Naive thymus-derived CD4-positive, alpha-beta T cell (primary cell): Measurements from ENCODE around the gene ECHDC3. TPM values are rescaled to one million over a fixed set of nuclear protein-coding genes. Genes with fewer than 3 reads are reported as not detected.

ENCODE experiments used
- ATAC-seq: fragments of 150-1000 bp; cut with Tn5 transposase; 2 replicates; pipeline ENCODE4 v1.10.0; 2021; ENCODE audit warnings: mild to moderate bottlenecking, moderate library complexity
- CTCF ChIA-PET: fragments of 350-600 bp; sonication (Branson Sonifier 250); formaldehyde crosslinking; loops from one replicate; lab custom pipeline; 2021; ENCODE audit warnings: antibody characterized with exemption; lab: Charles Lee
- POLR2A ChIA-PET: fragments of 350-600 bp; sonication (Branson Sonifier 250); formaldehyde crosslinking; loops from one replicate; lab custom pipeline; 2021; ENCODE audit warnings: antibody characterized with exemption, inconsistent platforms; lab: Charles Lee
- DNase-seq, 9 donors: peaks; one replicate each; pipeline versions ENCODE4 v3.0.0 to v3.0.0-alpha.2; 2020 to 2022; ENCODE audit warnings: mixed read lengths in 1 of 9
- H3K27ac ChIP-seq: one replicate; pipeline ENCODE4 v1.7.0; 2013; ENCODE audit warnings: mild to moderate bottlenecking, low read depth, low read length, moderate library complexity
- H3K27me3 ChIP-seq, 2 donors: one replicate each; pipeline ENCODE4 v1.7.0; 2013; ENCODE audit warnings: low read length in 2 of 2, mild to moderate bottlenecking in 2 of 2, moderate library complexity in 2 of 2; ENCODE audit not compliant: control insufficient read depth in 2 of 2, insufficient read depth in 2 of 2
- H3K36me3 ChIP-seq, 3 experiments: 1 replicate in 2 of 3; 2 replicates in 1 of 3; pipeline ENCODE4 v1.7.0; 2013; ENCODE audit warnings: low read length in 3 of 3, mild to moderate bottlenecking in 3 of 3, moderate library complexity in 1 of 3; ENCODE audit not compliant: insufficient read depth in 3 of 3, control insufficient read depth in 2 of 3
- H3K4me1 ChIP-seq, 2 donors: one replicate each; pipeline ENCODE4 v1.7.0; 2013; ENCODE audit warnings: low read length in 2 of 2, mild to moderate bottlenecking in 2 of 2, moderate library complexity in 1 of 2; ENCODE audit not compliant: control insufficient read depth in 2 of 2, insufficient read depth in 2 of 2
- H3K4me3 ChIP-seq: 2 replicates; pipeline ENCODE4 v1.7.0; 2013; ENCODE audit warnings: mild to moderate bottlenecking, low read length
- H3K9me3 ChIP-seq, 3 experiments: 1 replicate in 2 of 3; 2 replicates in 1 of 3; pipeline ENCODE4 v1.7.0; 2013; ENCODE audit warnings: low read length in 3 of 3; ENCODE audit not compliant: control insufficient read depth in 2 of 3
- H3K27ac Mint-ChIP-seq, 9 donors: one replicate each; pipeline ENCODE4 v1.8.0; 2020 to 2022; ENCODE audit warnings: mixed read lengths in 9 of 9, mild to moderate bottlenecking in 8 of 9, moderate library complexity in 5 of 9, inconsistent platforms in 2 of 9
- H3K27me3 Mint-ChIP-seq, 5 donors: one replicate each; pipeline ENCODE4 v1.8.0; 2021 to 2022; ENCODE audit warnings: mixed read lengths in 5 of 5, mild to moderate bottlenecking in 1 of 5
- H3K36me3 Mint-ChIP-seq, 5 donors: one replicate each; pipeline ENCODE4 v1.8.0; 2020 to 2022; ENCODE audit warnings: mixed read lengths in 5 of 5, mild to moderate bottlenecking in 3 of 5, inconsistent platforms in 1 of 5
- H3K4me1 Mint-ChIP-seq, 7 donors: one replicate each; pipeline ENCODE4 v1.8.0; 2020 to 2022; ENCODE audit warnings: mixed read lengths in 7 of 7, mild to moderate bottlenecking in 3 of 7, inconsistent platforms in 1 of 7
- H3K4me3 Mint-ChIP-seq, 10 donors: one replicate each; pipeline ENCODE4 v1.8.0; 2020 to 2022; ENCODE audit warnings: mild to moderate bottlenecking in 10 of 10, mixed read lengths in 10 of 10, moderate library complexity in 6 of 10, inconsistent platforms in 2 of 10
- H3K9me3 Mint-ChIP-seq, 11 donors: one replicate each; pipeline ENCODE4 v1.8.0; 2020 to 2022; ENCODE audit warnings: mixed read lengths in 11 of 11, mild to moderate bottlenecking in 4 of 11, inconsistent platforms in 1 of 11, moderate library complexity in 1 of 11
- intact Hi-C, 2 donors: fragments of 100-400 bp; cut with micrococcal nuclease; formaldehyde crosslinking; loops; one replicate each; pipeline ENCODE4 v1.15.1; 2023
- polyA plus RNA-seq, 2 donors: library from polyadenylated mRNA; unstranded; fragments of 300-500 nt; fragmentation: Illumina TruSeq; gene quantifications; one replicate each; pipeline ENCODE4 v1.2.3, GENCODE V29; 2021
- total RNA-seq, 6 experiments: library from RNA in 5 of 6; stranded (reverse) in 5 of 6; gene quantifications; 1 replicate in 5 of 6; 2 replicates in 1 of 6; pipeline ENCODE4 v1.2.3 and lab custom pipeline; 2021 to 2026

ECHDC3 gene
- total and polyA plus RNA-seq, 7 experiments from 2014 or later = 0.36 to 2.5 (median 0.57) TPM; not detected in 3

DNA sequence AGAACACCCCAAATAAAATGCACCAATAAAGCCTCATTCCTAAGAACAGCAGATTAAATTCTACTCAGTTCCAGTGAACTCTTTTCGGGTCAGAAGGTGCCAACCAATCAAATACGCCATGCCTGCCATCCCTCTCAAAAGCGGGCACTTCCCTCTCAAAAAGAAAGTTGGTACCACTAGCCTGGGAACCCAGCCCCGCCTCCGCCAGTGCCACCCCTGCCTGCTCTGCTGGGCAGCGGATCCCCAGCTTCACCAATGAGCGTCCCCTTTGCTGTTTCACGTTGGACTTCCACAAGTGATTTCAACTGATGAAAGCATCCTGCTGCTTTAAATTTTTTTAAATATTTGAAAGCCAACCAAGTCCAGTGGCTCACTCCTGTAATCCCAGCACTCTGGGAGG, 47.8 kb downstream of the ECHDC3 start:
- no peak overlapping the region for H3K27ac Mint-ChIP-seq
- no peaks in the 10 kb centered on the region for H3K36me3 ChIP-seq
- no peaks in the 10 kb centered on the region for H3K4me1 Mint-ChIP-seq
- H3K4me3 Mint-ChIP-seq = no peak overlapping the region
- H3K9me3 ChIP-seq = no peaks in the 10 kb centered on the region
- H3K27ac ChIP-seq = no peak overlapping the region
- DNase-seq (no peak), ATAC-seq (no peak)
- ChIA-PET POLR2A (no interaction called here), CTCF (no interaction called here)
- no peaks in the 10 kb centered on the region for H3K27me3 ChIP-seq
- no peaks in the 10 kb centered on the region for H3K4me1 ChIP-seq
- no peaks in the 10 kb centered on the region for H3K36me3 Mint-ChIP-seq
- peaks cover 0 to 15% (median 8%) of the 10 kb centered on the region in 5 donors for H3K27me3 Mint-ChIP-seq
- no peak overlapping the region for H3K4me3 ChIP-seq
- H3K9me3 Mint-ChIP-seq = no peaks in the 10 kb centered on the region
- intact Hi-C loops = loop anchor here in 1 of 2 donors (10.0 kb wide), 1 partner anchor 1285 kb away; no protein-coding TSS in a partner anchor

GRCh38 chr10:11793762-11794479, 51.7 kb downstream of the ECHDC3 start:
- Histone ChIP-seq H3K36me3 (no peaks in the 10 kb centered on the region), H3K4me1 (no peaks in the 10 kb centered on the region), H3K9me3 (no peaks in the 10 kb centered on the region), H3K27ac (no peak overlapping the region), H3K4me3 (no peak overlapping the region), H3K27me3 (no peaks in the 10 kb centered on the region)
- no peaks in the 10 kb centered on the region for H3K9me3 Mint-ChIP-seq
- ATAC-seq (no peak), DNase-seq (no peak)
- no peak overlapping the region for H3K27ac Mint-ChIP-seq
- H3K4me1 Mint-ChIP-seq = peaks cover 0 to 4% (median 3%) of the 10 kb centered on the region in 7 donors
- intact Hi-C loops = no loop called here
- POLR2A ChIA-PET = no interaction called here
- no peaks in the 10 kb centered on the region for H3K36me3 Mint-ChIP-seq
- CTCF ChIA-PET = no interaction called here
- H3K27me3 Mint-ChIP-seq = peaks cover 0 to 4% (median 0%) of the 10 kb centered on the region in 5 donors
- H3K4me3 Mint-ChIP-seq = no peak overlapping the region

- H3K4me3 Mint-ChIP-seq = no peak overlapping the region
- intact Hi-C loops = no loop called here
- no peaks in the 10 kb centered on the region for H3K4me1 ChIP-seq
- peaks cover 0 to 4% (median 3%) of the 10 kb centered on the region in 7 donors for H3K4me1 Mint-ChIP-seq
- no peak overlapping the region for H3K4me3 ChIP-seq
- no peak for ATAC-seq
- H3K9me3 Mint-ChIP-seq = no peaks in the 10 kb centered on the region
- H3K27ac ChIP-seq = no peak overlapping the region
- ChIA-PET CTCF (no interaction called here), POLR2A (no interaction called here)
- H3K27ac Mint-ChIP-seq = no peak overlapping the region
- DNase-seq = no peak
- H3K36me3 ChIP-seq = no peaks in the 10 kb centered on the region
- H3K9me3 ChIP-seq = no peaks in the 10 kb centered on the region
- H3K27me3 ChIP-seq = no peaks in the 10 kb centered on the region
- peaks cover 0 to 4% (median 0%) of the 10 kb centered on the region in 5 donors for H3K27me3 Mint-ChIP-seq
- H3K36me3 Mint-ChIP-seq = no peaks in the 10 kb centered on the region
Observed at GRCh38 chr10:11794566-11794965, 52.4 kb downstream of the ECHDC3 start.

DNA sequence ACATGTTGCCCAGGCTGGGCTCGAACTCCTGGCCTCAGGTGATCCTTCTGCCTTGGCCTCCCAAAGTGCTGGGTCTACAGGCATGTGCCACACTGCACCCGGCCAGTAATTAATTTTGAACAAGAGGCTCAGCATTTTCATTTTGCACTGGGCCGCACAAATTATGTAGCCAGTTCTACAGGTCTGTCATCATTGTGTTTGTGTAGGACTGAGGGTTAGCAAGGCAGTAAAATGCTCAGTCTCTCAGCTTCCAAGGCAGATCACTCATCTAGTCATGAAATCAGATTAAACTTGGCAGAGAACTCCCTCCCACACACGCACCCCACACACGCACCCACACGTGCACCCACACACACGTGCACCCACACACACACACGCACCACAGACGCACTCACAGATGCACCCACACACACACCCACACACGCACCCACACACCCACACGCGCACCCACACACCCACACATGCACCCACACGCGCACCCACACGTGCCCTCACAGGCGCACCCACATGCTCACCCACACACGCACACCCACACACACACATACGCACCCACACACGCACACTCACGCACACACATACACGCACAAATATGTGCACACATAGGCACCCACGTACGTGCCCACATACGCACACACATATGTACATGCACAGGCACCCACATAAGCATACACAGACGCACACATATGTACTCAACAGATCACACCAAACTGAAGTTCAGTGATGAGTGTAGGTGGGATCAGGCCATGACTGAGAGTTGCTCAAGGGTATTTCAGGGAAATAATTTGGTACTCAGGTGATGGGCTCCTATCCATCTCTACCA, 53.1 kb downstream of the ECHDC3 start:
- Histone ChIP-seq H3K36me3 (no peaks in the 10 kb centered on the region), H3K27me3 (no peaks in the 10 kb centered on the region), H3K27ac (no peak overlapping the region), H3K9me3 (no peaks in the 10 kb centered on the region), H3K4me3 (no peak overlapping the region), H3K4me1 (no peaks in the 10 kb centered on the region)
- peaks cover 0 to 4% (median 0%) of the 10 kb centered on the region in 5 donors for H3K27me3 Mint-ChIP-seq
- H3K27ac Mint-ChIP-seq = no peak overlapping the region
- no peaks in the 10 kb centered on the region for H3K9me3 Mint-ChIP-seq
- ATAC-seq = no peak
- H3K4me3 Mint-ChIP-seq = no peak overlapping the region
- H3K4me1 Mint-ChIP-seq = peaks cover 0 to 4% (median 3%) of the 10 kb centered on the region in 7 donors
- ChIA-PET POLR2A (no interaction called here), CTCF (no interaction called here)
- no peaks in the 10 kb centered on the region for H3K36me3 Mint-ChIP-seq
- no peak for DNase-seq
- intact Hi-C loops = no loop called here

DNA sequence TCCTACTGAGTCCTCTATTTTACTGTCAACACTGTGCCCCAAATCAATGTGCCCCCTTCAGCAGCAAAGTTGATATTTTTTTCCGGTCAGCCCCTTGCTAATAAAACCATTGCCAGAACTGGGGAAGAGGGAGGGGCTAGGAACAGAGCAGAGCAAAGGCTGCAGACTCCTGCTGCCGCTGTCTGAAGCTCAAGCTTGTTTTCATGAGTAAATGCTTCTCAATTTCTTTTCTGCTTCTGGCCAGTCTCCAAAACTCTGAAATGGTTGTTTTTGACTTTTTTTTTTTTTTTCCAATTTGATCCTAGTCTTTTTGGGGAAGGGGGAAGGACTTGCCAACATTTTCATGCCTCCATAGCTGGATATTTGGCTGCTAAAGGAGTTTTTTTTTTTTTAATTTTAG, 54.3 kb downstream of the ECHDC3 start:
- ChIA-PET POLR2A (no interaction called here), CTCF (interaction anchor here (0.5 to 1.3 kb wide), 2 partner anchors 14 to 20 kb away, joined by 3 to 6 read pairs; no protein-coding TSS in a partner anchor)
- Histone ChIP-seq H3K27me3 (no peaks in the 10 kb centered on the region), H3K36me3 (no peaks in the 10 kb centered on the region), H3K4me3 (no peak overlapping the region), H3K27ac (no peak overlapping the region), H3K4me1 (no peaks in the 10 kb centered on the region), H3K9me3 (no peaks in the 10 kb centered on the region)
- H3K27ac Mint-ChIP-seq = no peak overlapping the region
- H3K4me1 Mint-ChIP-seq = peaks cover 0 to 4% (median 3%) of the 10 kb centered on the region in 7 donors
- no peak for ATAC-seq
- H3K27me3 Mint-ChIP-seq = peaks cover 0 to 4% (median 0%) of the 10 kb centered on the region in 5 donors
- H3K4me3 Mint-ChIP-seq = no peak overlapping the region
- no peaks in the 10 kb centered on the region for H3K36me3 Mint-ChIP-seq
- intact Hi-C loops = no loop called here
- H3K9me3 Mint-ChIP-seq = no peaks in the 10 kb centered on the region
- no peak for DNase-seq

DNA sequence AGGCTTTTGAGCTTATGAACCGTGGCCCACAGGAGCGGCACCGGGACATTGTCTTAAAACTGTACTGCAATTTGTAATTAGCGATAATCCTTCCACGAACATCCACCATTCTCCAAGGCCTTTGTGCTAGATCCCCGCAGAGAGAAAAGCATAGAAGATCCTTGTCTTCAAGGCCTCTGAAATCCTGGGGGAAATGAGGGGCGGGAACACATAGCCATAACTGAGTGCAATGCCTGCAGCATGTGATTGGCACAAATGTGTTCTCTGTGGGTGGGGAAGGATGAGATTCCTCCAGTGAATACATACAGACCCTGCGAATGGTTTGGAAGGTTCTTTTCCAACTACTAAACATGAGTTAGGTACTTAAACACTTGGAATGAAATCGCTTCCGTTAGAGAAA, 55.1 kb downstream of the ECHDC3 start:
- H3K36me3 Mint-ChIP-seq = no peaks in the 10 kb centered on the region
- Histone ChIP-seq H3K4me3 (no peak overlapping the region), H3K27ac (no peak overlapping the region), H3K27me3 (no peaks in the 10 kb centered on the region), H3K36me3 (no peaks in the 10 kb centered on the region), H3K9me3 (no peaks in the 10 kb centered on the region), H3K4me1 (no peaks in the 10 kb centered on the region)
- H3K9me3 Mint-ChIP-seq = no peaks in the 10 kb centered on the region
- peaks cover 0 to 2% (median 0%) of the 10 kb centered on the region in 5 donors for H3K27me3 Mint-ChIP-seq
- no peak for DNase-seq
- ChIA-PET POLR2A (no interaction called here), CTCF (interaction anchor here (1.3 kb wide), 1 partner anchor 15 kb away, joined by 6 read pairs; no protein-coding TSS in a partner anchor)
- no peak overlapping the region for H3K27ac Mint-ChIP-seq
- H3K4me1 Mint-ChIP-seq = peaks cover 0 to 4% (median 3%) of the 10 kb centered on the region in 7 donors
- intact Hi-C loops = no loop called here
- H3K4me3 Mint-ChIP-seq = no peak overlapping the region
- no peak for ATAC-seq
